Hepatocyte (in vitro differentiated cells): ENCODE data around the gene DCC. TPM values are rescaled to one million over a fixed set of nuclear protein-coding genes. Genes with fewer than 3 reads are reported as not detected.

Source experiments
- DNase-seq: peaks from one replicate; pipeline ENCODE4 v3.0.0-alpha.2; 2016; ENCODE audit warnings: low spot score
- H2AFZ ChIP-seq: fragments of 200-600 bp; sonication (generic); 2 replicates; pipeline ENCODE4 v1.6.0; 2016; ENCODE audit warnings: antibody characterized with exemption, mild to moderate bottlenecking
- H3K27ac ChIP-seq: fragments of 200-600 bp; sonication (generic); 2 replicates; pipeline ENCODE4 v1.5.1; 2016; ENCODE audit warnings: mild to moderate bottlenecking
- H3K27me3 ChIP-seq: fragments of 200-600 bp; sonication (generic); 2 replicates; pipeline ENCODE4 v1.6.1; 2016
- H3K36me3 ChIP-seq: fragments of 200-600 bp; sonication (generic); replicated peaks from 2 replicates; pipeline ENCODE4 v1.5.1; 2016; ENCODE audit warnings: low read depth; ENCODE audit not compliant: insufficient read depth
- H3K4me1 ChIP-seq: fragments of 200-600 bp; sonication (generic); 2 replicates; pipeline ENCODE4 v1.5.1; 2016; ENCODE audit warnings: mild to moderate bottlenecking, moderate library complexity; ENCODE audit not compliant: insufficient read depth
- H3K4me2 ChIP-seq: fragments of 200-600 bp; sonication (generic); 2 replicates; pipeline ENCODE4 v1.6.0; 2016
- H3K4me3 ChIP-seq: fragments of 200-600 bp; sonication (generic); 2 replicates; pipeline ENCODE4 v1.5.1; 2016; ENCODE audit warnings: mild to moderate bottlenecking
- H3K79me2 ChIP-seq: fragments of 200-600 bp; sonication (generic); 2 replicates; pipeline ENCODE4 v1.6.0; 2017; ENCODE audit warnings: mild to moderate bottlenecking
- H3K9me2 ChIP-seq: fragments of 200-600 bp; sonication (generic); replicated peaks from 2 replicates; pipeline ENCODE4 v1.6.0; 2017; ENCODE audit warnings: mild to moderate bottlenecking; ENCODE audit not compliant: insufficient read depth
- H3K9me3 ChIP-seq: fragments of 200-600 bp; sonication (generic); 2 replicates; pipeline ENCODE4 v1.5.1; 2016; ENCODE audit warnings: low read depth, mild to moderate bottlenecking
- H4K20me1 ChIP-seq: fragments of 200-600 bp; sonication (generic); 2 replicates; pipeline ENCODE4 v1.6.0; 2016; ENCODE audit warnings: mild to moderate bottlenecking; ENCODE audit not compliant: insufficient read depth, poor library complexity, severe bottlenecking
- CTCF ChIP-seq: fragments of 200-600 bp; sonication (generic); IDR thresholded peaks from 2 replicates; pipeline ENCODE4 v1.5.1; 2016; ENCODE audit warnings: antibody characterized with exemption, mild to moderate bottlenecking; ENCODE audit not compliant: poor library complexity
- EZH2 ChIP-seq: fragments of 200-600 bp; sonication (generic); IDR thresholded peaks from 2 replicates; pipeline ENCODE4 v1.6.1; 2016; ENCODE audit warnings: antibody characterized with exemption, mild to moderate bottlenecking, borderline replicate concordance
- EZH2phosphoT487 ChIP-seq: fragments of 200-600 bp; sonication (generic); IDR thresholded peaks from one replicate; pipeline ENCODE4 v1.6.1; 2018; ENCODE audit warnings: antibody characterized with exemption, mild to moderate bottlenecking, low read depth, moderate library complexity; ENCODE audit not compliant: unreplicated experiment, severe bottlenecking
- WGBS: methylation state at CpG from one replicate; pipeline ENCODE4 v1.1.6; 2016; ENCODE audit warnings: low lambda C conversion rate; ENCODE audit errors: missing lambda C conversion rate; 5-methylcytosine and 5-hydroxymethylcytosine counted together
- polyA plus RNA-seq: library from polyadenylated mRNA; unstranded; fragments of >200 nt; fragmentation: Nextera tagmentation; extraction: Ambion mirVana; gene quantifications from 2 replicates; pipeline ENCODE4 v1.2.1, GENCODE V29; 2016
- total RNA-seq: library from RNA; depleted of rRNA; stranded (reverse); fragments of >200 nt; gene quantifications from 2 replicates; pipeline ENCODE4 v1.2.3, GENCODE V29; 2014

Gene DCC
- total and polyA plus RNA-seq, 2 experiments from 2014 or later = 1.0 to 3.5 TPM

- no peak overlapping the region for H3K4me2 ChIP-seq
- no peaks in the 10 kb centered on the region for H3K4me1 ChIP-seq
- no peak overlapping the region for H3K4me3 ChIP-seq
- WGBS = 71% methylated on average over 4 of the region's 4 CpGs
- no peak overlapping the region for H2AFZ ChIP-seq
- DNase-seq = no peak
- H3K36me3 ChIP-seq = no peaks in the 10 kb centered on the region
- H3K27me3 ChIP-seq = no peaks in the 10 kb centered on the region
- TF ChIP-seq CTCF (no peak), EZH2 (no peak), EZH2phosphoT487 (no peak)
- H3K27ac ChIP-seq = no peak overlapping the region
- H3K9me2 ChIP-seq = no peaks in the 10 kb centered on the region
- no peaks in the 10 kb centered on the region for H4K20me1 ChIP-seq
- H3K79me2 ChIP-seq = no peaks in the 10 kb centered on the region
- H3K9me3 ChIP-seq = no peaks in the 10 kb centered on the region
These were observed 227.4 kb downstream of the DCC start for GRCh38 chr18:52567360-52567759.

GRCh38 chr18:52569492-52569891 lies 229.5 kb downstream of the DCC start:
- Histone ChIP-seq H3K27ac (no peak overlapping the region), H3K4me2 (no peak overlapping the region), H3K4me3 (no peak overlapping the region), H4K20me1 (no peaks in the 10 kb centered on the region), H3K9me2 (no peaks in the 10 kb centered on the region), H3K27me3 (no peaks in the 10 kb centered on the region), H3K9me3 (no peaks in the 10 kb centered on the region), H3K79me2 (no peaks in the 10 kb centered on the region), H3K36me3 (no peaks in the 10 kb centered on the region), H3K4me1 (no peaks in the 10 kb centered on the region), H2AFZ (no peak overlapping the region)
- WGBS = 68% methylated on average over 1 of the region's 1 CpG
- TF ChIP-seq CTCF (no peak), EZH2phosphoT487 (no peak), EZH2 (no peak)
- no peak for DNase-seq

GRCh38 chr18:52570975-52571374 lies 231.0 kb downstream of the DCC start:
- H3K27ac ChIP-seq = no peak overlapping the region
- WGBS = 79% methylated on average over 2 of the region's 2 CpGs
- no peak overlapping the region for H3K4me2 ChIP-seq

More at GRCh38 chr18:52570975-52571374, 231.0 kb downstream of the DCC start:
- no peaks in the 10 kb centered on the region for H3K27me3 ChIP-seq
- no peak overlapping the region for H3K4me3 ChIP-seq
- no peak overlapping the region for H2AFZ ChIP-seq
- DNase-seq = no peak
- H3K9me3 ChIP-seq = no peaks in the 10 kb centered on the region
- H4K20me1 ChIP-seq = no peaks in the 10 kb centered on the region
- no peaks in the 10 kb centered on the region for H3K9me2 ChIP-seq
- no peaks in the 10 kb centered on the region for H3K36me3 ChIP-seq
- H3K79me2 ChIP-seq = no peaks in the 10 kb centered on the region
- no peaks in the 10 kb centered on the region for H3K4me1 ChIP-seq
- no peak for TF ChIP-seq EZH2
- TF ChIP-seq CTCF = no peak
- no peak for TF ChIP-seq EZH2phosphoT487
